GM18499 (cell line): ENCODE results near the gene HMGB4.

ENCODE experiments used
- ATAC-seq: cut with Tn5 transposase; IDR thresholded peaks from one replicate; pipeline ENCODE4 v1.9.1; 2021; ENCODE audit warnings: moderate number of reproducible peaks; ENCODE audit not compliant: insufficient read depth, unreplicated experiment

The HMGB4 gene

GRCh38 chr1:33846861-33847260 lies 17.0 kb upstream of the HMGB4 start:
- ATAC-seq: no peak

GRCh38 chr1:33848205-33848937 lies 15.5 kb upstream of the HMGB4 start:
- ATAC-seq: no peak

GRCh38 chr1:33849211-33849610 lies 14.7 kb upstream of the HMGB4 start:
- no peak for ATAC-seq

- no peak for ATAC-seq
Measured at GRCh38 chr1:33850481-33850880, 13.4 kb upstream of the HMGB4 start.

- no peak for ATAC-seq
Measured at GRCh38 chr1:33852711-33853110, 11.2 kb upstream of the HMGB4 start.

- ATAC-seq: no peak
Measured at GRCh38 chr1:33853431-33853830, 10.4 kb upstream of the HMGB4 start.

GRCh38 chr1:33854091-33854490 lies 9.8 kb upstream of the HMGB4 start:
- no peak for ATAC-seq

- no peak for ATAC-seq
Measured at GRCh38 chr1:33860671-33861070, 3.2 kb upstream of the HMGB4 start.

GRCh38 chr1:33864460-33865389 lies 846 bp downstream of the HMGB4 start:
- ATAC-seq: no peak

GRCh38 chr1:33866281-33866680 lies 2.4 kb downstream of the HMGB4 start:
- ATAC-seq: no peak

- ATAC-seq: no peak
Measured at GRCh38 chr1:33867684-33868083, 3.8 kb downstream of the HMGB4 start.

GRCh38 chr1:33872275-33872674 lies 8.4 kb downstream of the HMGB4 start:
- ATAC-seq: no peak

GRCh38 chr1:33872683-33873082 lies 8.8 kb downstream of the HMGB4 start:
- no peak for ATAC-seq

GRCh38 chr1:33874636-33875035 lies 10.8 kb downstream of the HMGB4 start:
- no peak for ATAC-seq

GRCh38 chr1:33875862-33876261 lies 12.0 kb downstream of the HMGB4 start:
- ATAC-seq: no peak

- no peak for ATAC-seq
Measured at GRCh38 chr1:33876970-33877650, 13.2 kb downstream of the HMGB4 start.

GRCh38 chr1:33878392-33878791 lies 14.5 kb downstream of the HMGB4 start:
- ATAC-seq: no peak

GRCh38 chr1:33880305-33880704 lies 16.4 kb downstream of the HMGB4 start:
- ATAC-seq: no peak

GRCh38 chr1:33886496-33886895 lies 22.6 kb downstream of the HMGB4 start:
- no peak for ATAC-seq

GRCh38 chr1:33893147-33893830 lies 29.4 kb downstream of the HMGB4 start:
- ATAC-seq: no peak
